GOT3 (cell line): ENCODE measurements around the gene MFSD6.
"Not testable (repeated sequence)": the region's sequence is repeated elsewhere in the genome, so short reads cannot be mapped to it uniquely, and the experiment has no call there.

ENCODE experiments used
- DNase-seq: peaks from one replicate; lab custom pipeline; 2025; ENCODE audit warnings: mixed read lengths; lab: John Stamatoyannopoulos, UW

MFSD6 gene

DNA sequence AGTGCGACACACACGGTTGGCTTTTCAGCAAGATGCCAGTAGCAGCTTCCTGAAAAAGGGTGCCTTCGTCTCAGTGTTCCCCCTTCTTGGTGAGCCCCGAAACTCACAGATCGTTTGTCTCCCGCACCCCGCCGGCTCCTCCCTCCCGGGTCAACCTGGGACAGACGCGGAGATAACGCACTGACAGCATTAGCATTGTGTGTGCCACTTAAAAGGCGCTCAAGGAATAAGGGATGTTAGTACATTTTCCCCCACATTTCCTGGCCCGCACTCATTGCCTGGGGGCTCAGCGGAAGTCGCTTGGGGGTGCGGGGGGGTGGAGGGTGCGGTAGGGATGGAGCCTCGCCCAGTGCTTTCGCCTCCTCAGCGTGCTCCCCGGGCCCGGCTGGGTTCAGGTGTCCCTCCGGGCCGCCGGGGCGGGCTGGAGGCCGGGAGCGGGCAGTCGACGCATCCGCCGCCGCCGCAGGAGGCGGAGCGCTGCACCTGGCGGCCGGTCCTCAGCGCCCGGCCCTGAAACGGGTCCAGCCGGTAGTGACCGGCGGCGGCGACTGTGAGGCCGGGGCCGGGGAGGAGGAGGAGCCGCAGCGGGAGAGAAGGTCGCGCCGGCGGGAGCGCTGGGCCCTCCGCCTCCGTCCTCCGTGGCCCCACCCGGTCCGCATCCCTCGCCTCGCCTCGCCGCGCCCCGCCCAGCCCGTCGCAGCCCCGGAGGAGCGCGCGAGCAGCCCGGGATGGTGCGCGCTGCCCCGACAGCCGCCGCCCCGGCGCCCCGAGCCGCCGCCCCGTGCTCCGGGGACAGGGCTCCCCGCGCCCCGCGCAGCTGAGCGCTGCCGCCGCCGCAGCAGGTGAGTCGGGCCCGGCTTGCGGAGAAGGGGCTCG is at the start of gene MFSD6:
MFSD6 (plus strand) TSS at position 694 of the 876 bp plus-strand sequence. CDS start 27,675 bp downstream, outside the sequence.
- no peak for DNase-seq

DNA sequence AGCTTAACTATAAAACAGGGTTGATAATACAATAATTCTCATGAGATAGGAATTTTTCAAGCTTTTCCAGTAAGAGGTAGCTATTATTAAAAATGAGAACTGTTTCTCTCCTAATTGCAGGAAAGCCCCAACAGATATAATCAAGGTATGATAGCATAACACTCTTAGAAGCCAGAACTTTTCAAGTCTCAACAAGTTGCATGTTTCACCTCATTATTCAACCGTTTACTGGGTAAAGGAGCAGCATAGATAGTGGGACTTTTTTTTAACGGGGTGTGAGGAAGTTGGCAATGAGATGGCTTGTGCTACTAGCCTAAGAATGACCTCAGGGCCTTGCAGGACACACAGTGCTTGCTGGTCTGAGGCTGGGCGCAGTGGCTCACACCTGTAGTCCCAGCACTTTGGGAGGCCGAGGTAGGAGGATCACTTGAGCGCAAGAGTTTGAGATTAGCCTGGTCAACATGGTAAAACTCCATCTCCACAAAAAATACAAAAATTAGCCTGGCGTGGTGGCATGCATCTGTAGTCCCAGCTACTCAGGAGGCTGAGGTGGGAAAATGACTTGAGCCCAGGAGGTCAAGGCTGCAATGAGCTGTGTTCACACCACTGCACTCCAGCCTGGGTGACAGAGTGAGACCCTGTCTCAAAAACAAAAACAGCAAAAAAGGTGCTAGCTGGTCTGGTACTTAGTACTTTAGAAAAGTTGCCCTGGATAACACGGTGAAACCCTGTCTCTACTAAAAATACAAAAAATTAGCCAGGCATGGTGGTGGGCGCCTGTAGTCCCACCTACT is 49.3 kb upstream of the MFSD6 start:
- not testable (repeated sequence) for DNase-seq

DNA sequence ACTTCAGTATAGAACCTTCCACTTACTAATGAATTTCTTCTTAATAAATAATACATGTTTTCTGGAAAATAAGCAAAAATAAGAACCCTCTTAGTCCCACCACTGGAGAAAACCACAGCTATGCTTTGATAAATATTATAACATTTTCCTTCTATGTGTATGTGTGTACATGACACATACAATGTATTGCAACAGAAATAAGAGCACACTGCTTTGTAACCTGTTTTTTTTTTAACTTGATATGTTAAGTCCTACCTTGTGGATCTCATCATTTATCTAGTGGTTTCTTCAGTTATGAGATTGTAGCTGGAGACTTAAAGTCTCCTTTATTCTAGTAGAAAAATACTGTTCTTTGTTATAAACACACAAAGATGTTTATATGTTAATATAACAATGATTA is 47.6 kb upstream of the MFSD6 start:
- DNase-seq = no peak

DNA sequence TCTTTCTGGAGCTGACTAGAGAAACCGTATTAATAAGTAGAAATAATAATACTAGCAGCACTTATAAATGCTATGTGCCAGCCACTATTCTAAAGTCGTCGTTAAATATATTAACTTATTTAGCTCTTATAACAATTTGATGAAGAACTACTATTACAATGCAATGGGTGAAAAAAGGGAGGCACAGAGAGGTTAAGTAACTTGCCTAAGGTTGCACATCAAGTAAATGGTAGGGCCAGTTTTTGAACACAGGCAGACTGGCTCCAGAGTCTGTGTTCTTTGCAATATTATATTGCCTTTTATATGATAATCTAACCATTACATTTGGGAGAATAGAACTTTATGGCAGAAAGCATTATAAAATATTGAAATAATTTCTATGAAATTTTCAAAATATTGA is 47.2 kb upstream of the MFSD6 start:
- no peak for DNase-seq

DNA sequence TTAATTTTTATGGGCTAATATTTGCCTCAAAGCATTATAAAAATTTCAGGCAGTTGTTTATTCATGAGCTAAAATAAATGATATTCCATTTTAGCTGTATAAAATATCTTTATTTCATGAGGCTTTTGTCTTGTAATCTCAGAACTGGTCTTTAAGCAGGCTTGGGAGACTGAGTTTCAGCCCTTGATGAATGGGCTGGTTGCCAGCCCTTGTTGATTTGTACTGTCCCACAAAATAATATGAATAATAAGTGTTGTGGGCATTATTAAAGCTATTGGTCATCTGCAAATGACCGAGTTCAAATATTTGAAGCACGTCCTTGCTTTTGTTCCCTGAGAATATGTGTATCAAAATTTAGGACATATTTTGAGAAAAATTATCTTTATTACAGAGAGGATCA is 46.6 kb upstream of the MFSD6 start:
- no peak for DNase-seq

DNA sequence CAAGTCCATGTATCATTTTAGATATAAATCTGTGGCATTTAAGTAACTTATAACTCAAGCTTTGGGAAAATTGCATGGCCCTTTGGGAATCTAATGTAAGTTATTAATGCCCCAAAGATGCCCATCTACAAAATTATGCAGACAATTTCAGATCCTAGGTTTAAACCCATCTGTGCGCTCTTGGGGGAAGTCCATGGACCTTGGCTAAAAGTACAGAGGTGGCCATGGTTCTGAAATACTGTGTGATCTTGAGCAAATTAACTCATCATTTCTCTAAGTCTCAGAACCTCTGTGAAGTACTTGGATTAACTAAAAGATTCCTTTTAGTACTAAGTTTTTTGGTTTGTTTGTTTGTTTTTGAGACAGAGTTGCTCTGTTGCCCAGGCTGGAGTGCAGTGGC is 45.3 kb upstream of the MFSD6 start:
- no peak for DNase-seq

DNA sequence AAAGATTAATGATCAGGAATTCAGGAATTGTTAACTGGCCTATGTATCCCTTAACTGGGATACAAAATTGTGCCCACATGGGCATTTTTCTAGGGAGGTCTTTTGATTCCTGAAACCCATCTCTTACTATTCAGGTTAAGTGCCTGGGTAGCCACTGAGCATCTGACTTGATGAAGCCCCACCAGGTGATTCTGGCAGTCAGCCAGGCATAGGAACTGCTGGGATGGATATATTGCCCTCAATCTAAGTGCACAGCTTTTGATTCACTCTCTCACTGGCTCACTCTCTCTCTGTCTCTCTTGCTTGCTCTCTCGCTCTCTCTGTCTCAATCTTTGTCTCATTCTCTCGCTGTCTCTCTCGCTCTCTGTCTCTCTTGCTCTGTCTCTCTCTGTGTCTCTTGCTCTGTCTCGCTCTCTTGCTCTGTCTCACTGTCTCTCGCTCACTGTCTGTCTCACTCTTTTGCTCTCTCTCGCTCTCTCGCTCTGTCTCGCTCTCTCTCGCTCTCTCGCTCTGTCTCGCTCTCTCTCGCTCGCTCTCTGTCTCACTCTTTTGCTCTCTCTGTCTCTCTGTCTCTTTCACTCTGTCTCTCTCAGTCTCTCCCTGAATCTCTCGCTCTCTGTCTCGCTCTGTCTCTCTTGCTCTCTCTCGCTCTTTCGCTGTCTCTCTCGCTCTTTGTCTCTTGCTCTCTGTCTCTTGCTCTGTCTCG is 42.5 kb upstream of the MFSD6 start:
- DNase-seq = no peak

DNA sequence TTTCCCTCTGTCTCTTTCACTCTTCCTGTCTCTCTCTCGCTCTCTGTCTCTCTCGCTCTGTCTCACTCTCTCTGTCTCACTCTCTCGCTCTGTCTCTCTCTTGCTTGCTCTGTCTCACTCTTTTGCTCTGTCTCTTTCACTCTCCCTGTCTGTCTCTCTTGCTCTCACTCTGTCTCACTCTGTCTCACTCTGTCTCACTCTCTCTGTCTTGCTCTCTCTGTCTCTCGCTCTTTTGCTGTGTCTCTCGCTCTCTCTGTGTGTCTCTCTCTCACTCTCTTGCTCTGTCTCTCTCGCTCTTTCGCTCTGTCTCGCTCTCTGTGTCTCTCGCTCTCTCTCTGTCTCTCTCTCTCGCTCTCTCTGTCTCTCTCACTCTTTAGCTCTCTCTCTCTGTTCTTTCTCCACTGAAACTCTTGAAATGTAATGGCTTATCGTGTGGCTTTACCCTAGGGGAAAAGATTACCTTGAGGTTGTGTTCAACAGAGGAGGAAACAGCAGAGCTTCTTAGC is 41.9 kb upstream of the MFSD6 start:
- DNase-seq = no peak

DNA sequence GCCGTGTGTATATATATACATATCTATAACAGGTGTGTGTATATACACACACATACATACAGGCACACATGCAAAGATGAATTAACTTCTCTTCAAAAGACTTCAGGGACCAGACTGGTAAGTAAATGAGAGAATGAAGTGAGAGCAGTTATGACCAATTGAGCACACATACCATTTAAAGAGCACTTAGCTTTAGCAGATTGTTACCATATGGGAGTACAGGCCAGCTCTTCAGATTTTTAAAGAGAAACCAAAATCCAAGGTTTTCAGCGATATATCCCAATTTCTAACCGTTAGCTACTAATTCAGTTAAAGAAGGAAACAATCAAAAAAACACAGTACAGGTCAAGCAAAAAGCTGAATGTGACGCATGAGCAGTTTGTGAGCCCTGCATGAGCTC is 41.1 kb upstream of the MFSD6 start:
- DNase-seq = no peak

DNA sequence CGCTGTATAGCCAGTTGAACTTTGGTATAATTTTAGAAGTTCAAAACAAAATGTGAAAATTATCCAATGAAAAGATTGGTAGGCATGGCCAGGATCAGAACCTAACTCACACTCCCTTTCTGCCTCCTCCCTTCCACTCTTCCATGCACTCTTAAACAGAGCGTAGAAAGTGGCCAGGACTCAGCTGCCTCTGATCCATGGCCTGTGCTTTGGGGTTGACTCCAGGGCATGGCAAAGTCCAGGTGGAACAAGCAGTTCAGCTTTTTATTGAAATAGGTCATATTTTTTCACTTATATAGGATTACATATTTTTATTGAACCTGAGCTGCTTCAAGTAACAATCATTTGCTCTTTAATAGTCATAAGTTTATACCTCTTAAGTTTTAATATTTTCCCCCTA is 38.5 kb upstream of the MFSD6 start:
- DNase-seq = no peak

DNA sequence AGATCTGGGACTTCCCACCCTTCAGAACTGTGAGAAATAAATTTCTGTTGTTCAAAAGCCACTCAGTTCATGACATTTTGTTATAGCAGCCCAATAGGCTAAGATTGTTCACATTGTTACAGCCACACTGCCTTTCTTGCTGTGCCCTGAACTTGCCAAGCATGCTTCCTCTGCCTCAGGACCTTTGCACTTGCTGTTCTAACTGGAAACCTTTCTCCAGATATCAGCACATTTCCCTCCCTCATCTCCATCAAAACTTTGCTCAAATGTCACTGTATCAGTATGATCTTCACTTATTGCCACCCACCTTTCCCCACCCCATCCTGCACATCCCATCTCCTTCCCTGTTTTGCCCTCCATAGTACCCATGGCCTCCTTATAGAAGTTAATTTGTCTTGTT is 32.1 kb upstream of the MFSD6 start:
- no peak for DNase-seq

DNA sequence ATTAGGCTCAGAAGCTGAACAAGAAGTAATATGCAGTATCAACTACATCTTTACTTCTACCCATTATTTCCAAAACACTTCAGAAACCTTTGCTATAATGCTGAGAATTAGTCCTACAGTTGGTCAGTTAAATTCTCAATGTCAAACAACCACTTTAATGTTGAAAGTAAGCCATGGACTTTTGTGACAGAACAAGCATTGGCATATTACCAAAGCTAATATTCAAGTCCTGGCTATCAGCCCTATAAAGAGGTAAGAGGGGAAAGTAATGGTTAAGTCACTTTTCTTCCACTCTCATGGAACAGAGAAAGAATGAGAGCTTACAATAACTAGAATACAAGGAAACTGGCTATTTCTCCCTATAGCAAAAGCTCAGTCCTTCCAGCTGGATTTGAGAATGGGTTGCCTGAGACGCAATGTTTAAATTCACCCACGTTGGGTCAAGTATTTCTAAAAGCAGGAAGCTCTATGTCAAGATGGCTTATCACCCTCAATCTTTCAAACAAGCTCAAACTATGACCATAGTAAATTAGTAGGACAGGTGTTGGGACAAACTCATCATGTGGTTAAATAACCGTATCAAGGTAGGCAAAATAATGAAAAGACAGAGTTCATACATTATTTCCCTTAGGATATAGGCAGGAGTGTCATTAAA is 31.4 kb upstream of the MFSD6 start:
- no peak for DNase-seq

DNA sequence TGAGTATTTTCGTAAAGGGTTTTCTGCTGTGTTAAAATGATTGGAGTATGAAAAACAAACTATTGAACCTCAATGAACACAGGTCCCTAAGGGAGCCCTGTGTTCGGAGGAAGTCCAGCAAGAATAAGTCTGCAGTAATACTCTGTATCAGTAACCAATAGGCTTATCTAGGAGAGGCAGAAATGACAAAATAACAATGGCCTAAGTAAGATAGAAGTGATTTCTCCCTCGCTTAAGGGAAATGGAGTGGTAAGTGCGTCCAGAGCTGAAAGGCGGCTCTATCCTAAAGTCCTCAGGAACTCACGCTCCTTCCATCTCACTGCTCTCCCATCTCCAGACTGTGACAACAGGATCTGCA is 29.3 kb upstream of the MFSD6 start:
- DNase-seq = no peak

DNA sequence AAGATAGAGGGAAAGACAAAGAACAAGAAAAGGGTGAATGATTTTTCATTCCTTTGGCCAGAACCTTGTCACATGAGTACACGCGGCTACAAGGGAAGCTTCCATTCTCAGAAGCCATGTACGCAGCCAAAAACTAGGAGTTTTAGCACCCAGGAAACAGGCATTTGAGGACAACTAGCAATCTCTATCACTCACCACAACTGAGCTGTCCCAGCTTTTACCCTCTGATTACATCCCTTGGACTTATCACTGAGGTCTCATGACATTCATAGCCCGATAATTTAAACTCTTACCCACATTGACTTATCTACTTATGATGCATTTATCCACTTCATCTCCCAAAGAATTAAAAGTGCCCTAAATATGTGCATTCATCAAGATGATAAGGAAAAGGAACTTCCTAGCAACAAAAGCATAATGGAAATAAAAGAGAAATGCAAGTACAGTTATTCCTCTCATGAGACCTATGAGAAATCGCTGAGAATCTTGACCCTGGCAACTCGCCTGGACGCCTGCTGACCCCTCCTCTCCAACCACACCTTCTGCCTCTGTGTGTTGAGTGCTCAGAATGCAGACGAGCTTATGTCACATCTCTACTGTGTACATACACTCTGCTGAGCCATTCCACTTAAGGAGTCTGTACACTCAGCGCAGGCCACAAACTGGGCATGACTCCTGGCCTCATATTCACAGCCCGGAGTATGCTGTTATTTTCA is 28.7 kb upstream of the MFSD6 start:
- peak; percentile 18 for DNase-seq

DNA sequence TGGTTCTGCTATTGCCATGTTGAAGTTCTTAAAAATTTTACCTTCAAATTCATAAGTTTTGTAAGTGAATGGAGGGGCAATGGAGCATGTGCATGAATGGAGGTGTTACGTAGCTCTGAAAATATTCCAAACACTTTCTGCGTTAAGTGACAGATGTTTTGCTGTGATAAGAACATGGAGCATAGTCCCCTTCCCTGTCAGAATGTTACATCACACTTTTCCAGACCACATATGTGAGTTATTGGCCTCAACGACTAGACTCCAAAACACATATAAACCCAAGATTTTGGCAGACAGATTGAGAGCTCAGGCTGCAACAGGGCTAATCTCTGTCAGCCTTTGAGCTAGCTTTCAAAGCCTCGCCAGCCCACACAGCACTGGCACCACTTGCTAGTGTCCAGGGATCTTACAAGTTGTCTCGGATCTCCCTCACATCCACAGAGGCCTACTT is 27.2 kb upstream of the MFSD6 start:
- DNase-seq = no peak

DNA sequence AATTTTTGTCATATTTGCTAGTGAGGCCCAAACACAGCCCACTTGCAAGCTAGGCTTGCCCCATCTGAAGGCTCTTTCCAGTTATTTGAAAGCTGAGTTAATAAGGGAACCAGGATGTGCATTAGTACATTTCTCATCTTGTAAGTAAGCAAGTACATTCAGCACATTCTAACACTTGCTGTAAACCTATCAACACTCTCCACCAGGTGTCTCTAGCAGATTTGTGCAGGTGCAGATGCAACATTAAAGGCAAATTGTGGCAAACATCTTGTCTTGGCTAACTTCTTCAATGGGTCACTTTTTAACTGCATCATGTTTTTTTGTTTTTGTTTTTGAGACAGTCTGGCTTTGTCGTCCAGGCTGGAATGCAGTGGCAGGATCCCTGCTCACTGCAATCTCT is 25.3 kb upstream of the MFSD6 start:
- no peak for DNase-seq

DNA sequence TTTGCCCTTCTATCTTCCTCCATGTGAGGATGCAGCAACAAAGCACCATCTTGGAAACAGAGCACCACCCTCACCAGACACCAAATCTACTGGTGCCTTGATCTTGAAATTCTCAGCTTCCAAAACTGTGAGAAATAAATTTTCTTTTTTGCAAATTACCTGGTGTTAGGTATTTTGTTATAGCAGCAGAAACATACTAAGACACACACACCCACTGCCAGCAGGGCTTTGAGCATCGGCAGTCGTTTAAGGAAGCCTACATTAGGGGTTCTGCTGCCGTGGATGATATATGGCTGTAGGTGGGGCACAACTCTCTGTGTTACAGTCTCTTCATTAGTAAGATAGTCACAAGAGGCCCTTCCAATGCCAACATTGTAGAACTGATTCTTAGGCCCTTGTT is 20.7 kb upstream of the MFSD6 start:
- no peak for DNase-seq

DNA sequence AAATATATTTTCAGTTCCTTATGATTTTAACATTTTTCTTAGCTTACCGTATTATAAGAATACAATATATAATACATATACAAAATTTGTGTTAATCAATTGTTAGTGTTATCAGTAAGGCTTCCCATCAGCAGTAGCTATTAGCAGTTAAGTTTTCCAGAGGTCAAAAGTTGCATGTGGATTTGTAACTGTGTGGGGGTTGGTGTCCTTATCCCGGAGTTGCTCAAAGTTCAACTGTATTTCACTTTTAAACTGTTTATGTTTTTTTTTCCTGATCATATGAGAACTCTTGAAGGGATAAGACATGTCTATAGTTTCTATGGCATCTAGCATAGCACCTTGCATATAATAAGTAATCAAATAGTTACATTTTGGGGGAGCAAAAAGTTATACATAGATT is 11.9 kb upstream of the MFSD6 start:
- no peak for DNase-seq

DNA sequence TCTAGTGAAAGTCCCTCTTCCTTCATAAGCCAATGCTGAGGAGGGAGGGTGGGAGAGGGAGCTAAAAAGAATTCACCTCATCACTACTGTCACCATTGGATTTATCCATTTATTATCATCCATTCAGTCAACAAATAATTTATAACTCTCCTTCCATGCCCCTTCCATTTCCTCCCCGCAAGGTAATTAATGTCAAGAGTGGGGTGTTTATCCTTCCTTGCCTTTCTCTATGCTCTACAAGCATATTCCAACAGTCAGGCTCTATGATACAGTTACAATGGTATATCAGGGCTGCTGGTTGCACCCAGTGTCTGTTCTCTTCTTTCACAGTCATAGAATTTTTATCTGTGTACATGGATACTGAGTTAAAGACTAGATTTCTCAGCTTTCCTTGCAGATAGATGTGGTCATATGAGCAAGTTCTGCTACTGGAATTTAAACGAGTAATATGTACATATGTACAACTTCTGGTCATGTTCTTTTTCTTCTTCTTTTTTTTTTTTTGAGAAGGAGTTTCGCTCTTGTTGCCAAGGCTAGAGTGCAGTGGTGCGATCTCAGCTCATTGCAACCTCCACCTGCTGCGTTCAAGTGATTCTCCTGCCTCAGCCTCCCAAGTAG is 5.1 kb upstream of the MFSD6 start:
- no peak for DNase-seq

DNA sequence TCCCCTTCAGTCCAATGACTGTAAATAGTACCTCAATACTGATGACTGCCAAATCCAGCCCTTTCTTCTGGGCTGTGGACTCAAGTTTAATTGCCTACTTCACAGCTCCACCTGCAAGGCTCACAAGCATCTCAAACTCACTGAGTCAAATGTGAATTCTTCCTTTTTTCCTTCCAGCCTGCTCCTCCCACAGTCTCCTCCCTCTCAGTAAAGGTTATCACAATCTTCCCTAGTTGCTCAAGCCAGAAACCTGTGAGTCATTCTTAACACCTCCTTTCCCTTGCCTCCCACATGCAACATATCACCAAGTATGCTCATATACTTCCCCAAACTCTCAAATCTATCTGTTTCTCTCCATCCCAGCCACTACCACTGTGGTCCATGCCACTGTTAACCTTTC is 3.7 kb upstream of the MFSD6 start:
- no peak for DNase-seq

DNA sequence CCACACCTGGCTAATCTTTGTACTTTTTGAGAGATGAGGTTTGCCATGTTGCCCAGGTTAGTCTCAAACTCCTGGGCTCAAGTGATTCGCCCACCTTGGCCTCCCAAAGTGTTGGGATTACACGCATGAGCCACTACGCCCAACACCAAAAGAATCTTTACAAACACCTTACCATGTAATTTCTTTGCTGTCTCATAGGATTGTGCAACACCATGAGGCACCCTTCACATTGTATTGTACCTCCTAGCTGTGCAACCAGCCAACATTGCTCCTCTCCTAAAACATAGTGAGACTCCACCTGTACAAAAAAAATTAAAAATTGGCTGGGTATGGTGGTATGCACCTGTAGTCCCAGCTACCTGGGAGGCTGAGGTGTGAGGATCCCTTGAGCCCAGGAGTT is 3.1 kb upstream of the MFSD6 start:
- no peak for DNase-seq
